ENCODE data around the gene SELENON.

DNA sequence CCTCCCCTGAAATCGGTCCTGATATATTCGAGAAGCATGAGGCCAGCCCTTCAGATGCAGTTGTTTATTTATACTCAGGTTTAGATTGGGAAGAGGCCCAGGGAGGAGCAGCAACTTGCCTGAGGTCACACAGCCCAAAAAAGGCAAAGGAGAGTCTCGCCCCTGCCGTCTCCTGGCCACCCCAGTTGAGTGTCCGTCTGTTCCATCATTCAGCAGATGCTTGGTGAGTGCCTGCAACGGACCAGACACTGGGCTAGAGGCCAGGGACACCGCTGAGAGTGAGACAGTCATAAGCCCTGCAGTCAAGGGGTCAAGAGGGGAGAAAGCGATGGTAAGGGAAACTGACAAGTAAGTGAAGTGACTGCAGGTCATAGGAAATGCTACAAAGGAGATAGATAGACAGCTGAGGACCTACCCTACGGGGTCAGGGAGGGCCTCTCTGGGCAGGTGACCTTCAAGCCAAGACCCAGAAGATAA is 15.4 kb upstream of the SELENON start:
- TF ChIP-seq POLR2AphosphoS5 (IDR thresholded peaks at IDR 0.05; ENCODE audit: low read depth, low read length) (no peak), SIN3A (IDR thresholded peaks at IDR 0.05; ENCODE audit: borderline replicate concordance, insufficient read depth, low read depth, low read length) (no peak), TCF7L2 (IDR thresholded peaks at IDR 0.05; ENCODE audit: low read depth, low read length) (no peak)
- TF ChIP-seq, protein P1, sequence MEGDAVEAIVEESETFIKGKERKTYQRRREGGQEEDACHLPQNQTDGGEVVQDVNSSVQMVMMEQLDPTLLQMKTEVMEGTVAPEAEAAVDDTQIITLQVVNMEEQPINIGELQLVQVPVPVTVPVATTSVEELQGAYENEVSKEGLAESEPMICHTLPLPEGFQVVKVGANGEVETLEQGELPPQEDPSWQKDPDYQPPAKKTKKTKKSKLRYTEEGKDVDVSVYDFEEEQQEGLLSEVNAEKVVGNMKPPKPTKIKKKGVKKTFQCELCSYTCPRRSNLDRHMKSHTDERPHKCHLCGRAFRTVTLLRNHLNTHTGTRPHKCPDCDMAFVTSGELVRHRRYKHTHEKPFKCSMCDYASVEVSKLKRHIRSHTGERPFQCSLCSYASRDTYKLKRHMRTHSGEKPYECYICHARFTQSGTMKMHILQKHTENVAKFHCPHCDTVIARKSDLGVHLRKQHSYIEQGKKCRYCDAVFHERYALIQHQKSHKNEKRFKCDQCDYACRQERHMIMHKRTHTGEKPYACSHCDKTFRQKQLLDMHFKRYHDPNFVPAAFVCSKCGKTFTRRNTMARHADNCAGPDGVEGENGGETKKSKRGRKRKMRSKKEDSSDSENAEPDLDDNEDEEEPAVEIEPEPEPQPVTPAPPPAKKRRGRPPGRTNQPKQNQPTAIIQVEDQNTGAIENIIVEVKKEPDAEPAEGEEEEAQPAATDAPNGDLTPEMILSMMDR (IDR thresholded peaks at IDR 0.05): no peak
- TF ChIP-seq, protein P2, sequence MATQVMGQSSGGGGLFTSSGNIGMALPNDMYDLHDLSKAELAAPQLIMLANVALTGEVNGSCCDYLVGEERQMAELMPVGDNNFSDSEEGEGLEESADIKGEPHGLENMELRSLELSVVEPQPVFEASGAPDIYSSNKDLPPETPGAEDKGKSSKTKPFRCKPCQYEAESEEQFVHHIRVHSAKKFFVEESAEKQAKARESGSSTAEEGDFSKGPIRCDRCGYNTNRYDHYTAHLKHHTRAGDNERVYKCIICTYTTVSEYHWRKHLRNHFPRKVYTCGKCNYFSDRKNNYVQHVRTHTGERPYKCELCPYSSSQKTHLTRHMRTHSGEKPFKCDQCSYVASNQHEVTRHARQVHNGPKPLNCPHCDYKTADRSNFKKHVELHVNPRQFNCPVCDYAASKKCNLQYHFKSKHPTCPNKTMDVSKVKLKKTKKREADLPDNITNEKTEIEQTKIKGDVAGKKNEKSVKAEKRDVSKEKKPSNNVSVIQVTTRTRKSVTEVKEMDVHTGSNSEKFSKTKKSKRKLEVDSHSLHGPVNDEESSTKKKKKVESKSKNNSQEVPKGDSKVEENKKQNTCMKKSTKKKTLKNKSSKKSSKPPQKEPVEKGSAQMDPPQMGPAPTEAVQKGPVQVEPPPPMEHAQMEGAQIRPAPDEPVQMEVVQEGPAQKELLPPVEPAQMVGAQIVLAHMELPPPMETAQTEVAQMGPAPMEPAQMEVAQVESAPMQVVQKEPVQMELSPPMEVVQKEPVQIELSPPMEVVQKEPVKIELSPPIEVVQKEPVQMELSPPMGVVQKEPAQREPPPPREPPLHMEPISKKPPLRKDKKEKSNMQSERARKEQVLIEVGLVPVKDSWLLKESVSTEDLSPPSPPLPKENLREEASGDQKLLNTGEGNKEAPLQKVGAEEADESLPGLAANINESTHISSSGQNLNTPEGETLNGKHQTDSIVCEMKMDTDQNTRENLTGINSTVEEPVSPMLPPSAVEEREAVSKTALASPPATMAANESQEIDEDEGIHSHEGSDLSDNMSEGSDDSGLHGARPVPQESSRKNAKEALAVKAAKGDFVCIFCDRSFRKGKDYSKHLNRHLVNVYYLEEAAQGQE (IDR thresholded peaks at IDR 0.05; ENCODE audit: insufficient read depth in 1 of 2, low read depth in 2 of 2, low read length in 1 of 2): no peak
